ENCODE results near the gene HNRNPA3.
"Not testable (repeated sequence)": the region's sequence is repeated elsewhere in the genome, so short reads cannot be mapped to it uniquely, and the experiment has no call there.

Gene HNRNPA3

GRCh38 chr2:177188482-177189469, 23.8 kb upstream of the HNRNPA3 start:
- no peak for DNase-seq

- DNase-seq, result no peak
Observed at GRCh38 chr2:177190941-177191340, 21.7 kb upstream of the HNRNPA3 start.

GRCh38 chr2:177192788-177193187, 19.8 kb upstream of the HNRNPA3 start:
- no peak for DNase-seq

- DNase-seq, result no peak
Observed at GRCh38 chr2:177193240-177193639, 19.4 kb upstream of the HNRNPA3 start.

GRCh38 chr2:177195194-177195593, 17.4 kb upstream of the HNRNPA3 start:
- DNase-seq, result no peak

- not testable (repeated sequence) for DNase-seq
Observed at GRCh38 chr2:177200419-177200818, 12.2 kb upstream of the HNRNPA3 start.

GRCh38 chr2:177201919-177202346, 10.7 kb upstream of the HNRNPA3 start:
- no peak for DNase-seq

- no peak for DNase-seq
Observed at GRCh38 chr2:177204417-177204816, 8.2 kb upstream of the HNRNPA3 start.

- no peak for DNase-seq
Observed at GRCh38 chr2:177207101-177207500, 5.5 kb upstream of the HNRNPA3 start.

- DNase-seq, result no peak
Observed at GRCh38 chr2:177211169-177211568, 1.4 kb upstream of the HNRNPA3 start.

- DNase-seq, result no peak
Observed at GRCh38 chr2:177211576-177212105, 953 bp upstream of the HNRNPA3 start.

- DNase-seq, result peak; percentile 88
Observed at GRCh38 chr2:177212891-177213856, 580 bp downstream of the HNRNPA3 start.

- no peak for DNase-seq
Observed at GRCh38 chr2:177217247-177217843, 4.8 kb downstream of the HNRNPA3 start.

GRCh38 chr2:177219787-177220186, 7.2 kb downstream of the HNRNPA3 start:
- not testable (repeated sequence) for DNase-seq

GRCh38 chr2:177221534-177221933, 8.9 kb downstream of the HNRNPA3 start:
- no peak for DNase-seq

- no peak for DNase-seq
Observed at GRCh38 chr2:177221970-177222369, 9.4 kb downstream of the HNRNPA3 start.

- DNase-seq, result not testable (repeated sequence)
Observed at GRCh38 chr2:177223436-177223835, 10.8 kb downstream of the HNRNPA3 start.

- DNase-seq, result no peak
Observed at GRCh38 chr2:177225965-177226360, 13.4 kb downstream of the HNRNPA3 start.

- DNase-seq, result no peak
Observed at GRCh38 chr2:177229442-177230242, 17.0 kb downstream of the HNRNPA3 start.

- no peak for DNase-seq
Observed at GRCh38 chr2:177231270-177231669, 18.7 kb downstream of the HNRNPA3 start.

- no peak for DNase-seq
Observed at GRCh38 chr2:177232098-177232704, 19.6 kb downstream of the HNRNPA3 start.

Data from effector CD4-positive, alpha-beta T cell (primary cell).